Smooth muscle cell of the brain vasculature (primary cell): ENCODE results near the gene CBLB.
"Not testable (repeated sequence)": the region's sequence is repeated elsewhere in the genome, so short reads cannot be mapped to it uniquely, and the experiment has no call there.

ENCODE experiments used
- DNase-seq: peaks from one replicate; pipeline ENCODE4 v3.0.0-alpha.2; 2012; ENCODE audit warnings: low read depth, low spot score

CBLB gene

GRCh38 chr3:105786990-105787389 is 81.8 kb downstream of the CBLB start:
- DNase-seq = no peak

GRCh38 chr3:105786241-105786640 is 82.6 kb downstream of the CBLB start:
- DNase-seq = no peak

- DNase-seq = no peak
These were observed 83.0 kb downstream of the CBLB start for GRCh38 chr3:105785803-105786202.

- DNase-seq = no peak
These were observed 85.2 kb downstream of the CBLB start for GRCh38 chr3:105783631-105784030.

GRCh38 chr3:105781871-105782270 is 86.9 kb downstream of the CBLB start:
- no peak for DNase-seq

- DNase-seq = no peak
These were observed 88.7 kb downstream of the CBLB start for GRCh38 chr3:105780107-105780506.

- DNase-seq = no peak
These were observed 93.4 kb downstream of the CBLB start for GRCh38 chr3:105775368-105775767.

- DNase-seq = no peak
These were observed 94.2 kb downstream of the CBLB start for GRCh38 chr3:105774444-105775180.

GRCh38 chr3:105773291-105773690 is 95.5 kb downstream of the CBLB start:
- DNase-seq = no peak

- DNase-seq = no peak
These were observed 96.2 kb downstream of the CBLB start for GRCh38 chr3:105772635-105773034.

GRCh38 chr3:105771392-105771791 is 97.4 kb downstream of the CBLB start:
- no peak for DNase-seq

GRCh38 chr3:105770410-105770809 is 98.4 kb downstream of the CBLB start:
- no peak for DNase-seq

- no peak for DNase-seq
These were observed 101.0 kb downstream of the CBLB start for GRCh38 chr3:105767776-105768175.

GRCh38 chr3:105767216-105767615 is 101.6 kb downstream of the CBLB start:
- no peak for DNase-seq

GRCh38 chr3:105765308-105765639 is 103.5 kb downstream of the CBLB start:
- DNase-seq = no peak

GRCh38 chr3:105764378-105765307 is 104.2 kb downstream of the CBLB start:
- no peak for DNase-seq

GRCh38 chr3:105763659-105764036 is 105.2 kb downstream of the CBLB start:
- DNase-seq = no peak

GRCh38 chr3:105762749-105763658 is 105.8 kb downstream of the CBLB start:
- DNase-seq = no peak

- not testable (repeated sequence) for DNase-seq
These were observed 106.6 kb downstream of the CBLB start for GRCh38 chr3:105762214-105762613.

GRCh38 chr3:105759442-105760078 is 109.3 kb downstream of the CBLB start:
- DNase-seq = no peak

GRCh38 chr3:105758451-105758850 is 110.4 kb downstream of the CBLB start:
- DNase-seq = no peak
